ENCODE measurements around the gene TTC34.
"Not testable (repeated sequence)": the region's sequence is repeated elsewhere in the genome, so short reads cannot be mapped to it uniquely, and the experiment has no call there.

TTC34 gene

DNA sequence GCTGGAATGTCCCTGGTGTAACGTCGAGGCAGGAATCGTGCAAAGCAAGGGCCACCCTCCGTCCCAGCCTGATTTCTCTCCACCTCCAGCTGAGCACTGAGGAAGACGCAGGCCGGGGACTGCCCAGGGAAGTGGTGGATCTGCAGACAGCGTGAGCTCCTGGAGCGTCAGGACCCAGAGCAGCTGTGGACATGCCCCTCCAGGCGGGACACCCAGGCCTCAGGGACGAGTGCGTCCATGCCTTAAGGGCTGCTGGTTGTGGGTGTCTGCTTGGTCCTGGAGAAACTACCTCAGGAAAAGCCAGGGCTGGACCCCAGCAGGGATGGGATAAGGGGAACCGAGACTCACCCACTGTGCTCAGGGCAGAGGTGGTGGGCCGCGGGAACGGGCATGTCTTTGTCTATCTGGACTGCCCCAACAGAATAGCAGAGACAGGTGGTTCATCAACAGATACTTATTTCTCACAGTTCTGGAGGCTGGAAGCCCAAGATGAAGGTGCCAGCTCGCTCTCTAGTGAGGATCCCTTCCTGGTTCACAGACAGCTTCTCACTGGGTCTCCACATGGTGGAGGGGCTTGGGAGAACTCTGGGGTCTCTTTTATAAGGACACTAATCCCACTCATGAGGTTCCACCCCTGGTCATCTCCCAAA is 162.9 kb downstream of the TTC34 start:
- DNase-seq, result no peak

DNA sequence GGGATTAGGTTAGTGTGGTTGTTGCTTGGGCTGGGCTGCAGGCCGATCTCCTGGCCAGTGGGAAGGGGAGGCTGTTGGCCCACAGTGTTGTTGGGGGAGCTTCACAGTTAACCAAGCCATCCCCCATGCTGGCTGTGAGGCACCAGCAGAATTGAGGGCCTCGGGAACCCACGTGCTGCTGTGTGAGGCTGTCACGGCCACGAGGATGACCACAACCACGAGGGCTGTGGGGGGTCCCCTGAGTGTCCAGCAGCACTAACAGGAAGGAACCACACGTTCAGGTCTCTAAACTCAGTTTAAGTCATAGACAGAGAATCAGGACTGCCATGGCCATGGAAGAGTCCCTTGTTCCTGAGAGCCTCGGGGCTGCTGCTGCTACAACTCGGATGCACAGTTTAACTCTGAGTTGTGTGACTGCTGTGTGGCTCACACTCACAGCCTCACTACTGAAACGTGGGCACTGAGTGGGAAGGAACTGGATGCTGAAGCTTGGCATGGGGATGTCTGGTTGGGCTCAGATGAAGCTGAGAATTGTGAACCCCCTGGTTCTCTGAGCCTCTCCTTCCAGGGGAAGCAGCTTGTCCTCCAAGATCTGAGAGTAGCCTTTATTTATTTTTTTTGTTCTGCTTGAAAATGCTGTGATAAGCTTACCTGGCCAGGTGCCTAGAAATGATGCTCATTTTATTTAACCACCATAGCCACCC is 163.9 kb downstream of the TTC34 start:
- no peak for DNase-seq

DNA sequence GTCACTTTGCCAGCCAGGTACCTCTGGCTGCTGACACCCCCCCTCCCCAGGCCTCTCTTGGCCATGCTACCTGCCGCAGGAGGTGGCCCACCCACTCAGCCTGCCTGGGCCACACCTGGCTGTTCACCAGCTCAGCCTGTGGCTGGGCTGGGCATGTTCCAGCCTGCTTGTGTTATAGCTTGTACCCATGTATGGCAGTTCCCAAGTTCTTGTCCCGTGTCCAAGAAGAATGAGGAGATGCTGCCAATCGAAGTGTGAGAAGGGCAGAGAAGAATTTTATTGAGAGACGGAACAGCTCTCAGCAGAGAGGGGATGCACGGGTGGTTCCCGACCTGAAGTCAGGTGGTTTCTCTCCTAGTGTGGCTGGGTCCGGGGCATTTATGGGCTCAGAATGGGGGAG is 164.8 kb downstream of the TTC34 start:
- DNase-seq, result no peak

DNA sequence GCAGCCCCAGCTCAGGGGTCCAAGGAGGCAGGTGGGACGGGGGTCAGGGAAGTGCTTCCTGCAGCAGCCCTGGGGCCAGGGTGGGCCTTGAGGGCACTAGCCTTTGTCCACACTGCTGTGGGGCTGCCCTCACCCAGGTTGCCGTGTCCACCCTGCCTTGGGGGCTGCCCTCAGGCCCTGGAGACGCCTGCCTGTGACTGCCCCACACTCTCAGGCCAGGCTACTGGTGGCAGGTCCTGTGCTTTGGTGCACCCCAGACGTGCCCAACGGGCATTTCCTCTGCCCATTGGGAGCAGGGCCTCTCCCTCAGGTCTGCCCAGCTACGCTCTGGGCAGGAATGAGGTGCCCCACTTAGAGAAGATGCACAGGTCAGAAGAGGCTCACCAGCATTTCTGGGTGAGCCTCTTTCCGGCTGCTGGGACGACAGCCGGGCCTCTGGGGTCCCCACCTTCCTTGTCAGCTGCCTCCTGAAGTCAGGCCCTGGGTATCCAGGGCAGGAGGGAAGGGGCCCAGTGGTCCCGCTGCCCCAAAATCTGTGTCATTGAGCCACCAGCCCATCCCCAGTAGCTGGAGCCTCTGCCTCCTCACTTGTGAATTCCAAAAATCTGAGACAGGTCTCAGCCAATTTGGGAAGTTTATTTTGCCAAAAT is 166.0 kb downstream of the TTC34 start:
- no peak for DNase-seq

DNA sequence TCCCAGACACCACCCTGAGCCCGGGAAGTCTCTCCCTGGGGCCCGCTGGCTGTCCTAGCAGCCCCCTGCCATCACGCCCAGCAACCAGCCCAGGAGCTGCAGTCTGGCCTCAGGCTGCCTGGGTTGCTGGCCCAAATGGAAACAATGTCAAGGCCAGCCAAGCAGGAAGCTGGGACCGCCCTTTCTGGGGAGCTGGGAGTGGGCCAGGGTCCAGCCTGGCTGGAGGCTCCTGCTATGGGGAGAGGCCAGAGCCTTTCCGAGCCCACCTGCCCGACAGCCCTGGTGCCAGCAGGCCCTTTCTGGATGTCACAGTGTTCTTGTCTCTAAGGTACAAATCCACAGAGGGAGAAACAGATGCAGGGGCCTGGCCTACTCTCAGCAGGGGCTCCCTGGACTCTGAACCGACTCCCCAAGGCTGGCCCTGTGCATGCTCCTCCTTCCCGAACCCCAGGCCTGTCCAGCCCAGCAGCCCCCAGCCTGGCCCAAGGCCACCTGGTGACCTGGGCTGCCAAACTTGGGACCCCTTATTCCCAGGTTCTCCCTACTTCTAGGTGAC is 167.5 kb downstream of the TTC34 start:
- DNase-seq, result no peak

DNA sequence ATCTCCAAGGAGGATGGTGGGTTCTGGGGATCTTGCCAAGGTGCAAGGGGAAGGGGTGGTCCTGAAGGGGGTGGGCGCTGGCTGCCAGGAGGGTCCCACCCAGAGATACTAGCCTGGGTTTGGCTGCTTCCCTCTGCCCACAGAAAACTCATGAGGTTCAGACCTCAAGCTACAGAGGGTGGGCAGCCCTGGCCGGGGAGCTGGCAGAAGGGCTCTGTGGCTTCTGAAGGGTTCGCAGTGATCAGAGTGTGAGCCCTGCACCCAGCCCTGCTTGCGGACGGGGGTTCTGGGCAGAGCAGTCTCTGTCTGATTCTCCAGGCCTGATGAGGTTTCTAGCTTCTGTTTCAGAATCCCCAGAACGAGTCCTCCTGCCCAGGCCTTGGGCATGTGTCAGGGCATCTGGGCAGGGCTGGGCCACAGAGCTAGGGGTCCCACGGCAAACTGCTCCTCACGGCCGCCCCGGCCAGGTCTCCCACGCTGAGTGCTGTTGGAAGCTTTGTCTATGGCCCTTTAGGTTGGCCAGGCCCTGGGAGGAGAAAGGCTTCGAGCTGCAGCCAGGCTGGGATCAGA is 168.0 kb downstream of the TTC34 start:
- no peak for DNase-seq

DNA sequence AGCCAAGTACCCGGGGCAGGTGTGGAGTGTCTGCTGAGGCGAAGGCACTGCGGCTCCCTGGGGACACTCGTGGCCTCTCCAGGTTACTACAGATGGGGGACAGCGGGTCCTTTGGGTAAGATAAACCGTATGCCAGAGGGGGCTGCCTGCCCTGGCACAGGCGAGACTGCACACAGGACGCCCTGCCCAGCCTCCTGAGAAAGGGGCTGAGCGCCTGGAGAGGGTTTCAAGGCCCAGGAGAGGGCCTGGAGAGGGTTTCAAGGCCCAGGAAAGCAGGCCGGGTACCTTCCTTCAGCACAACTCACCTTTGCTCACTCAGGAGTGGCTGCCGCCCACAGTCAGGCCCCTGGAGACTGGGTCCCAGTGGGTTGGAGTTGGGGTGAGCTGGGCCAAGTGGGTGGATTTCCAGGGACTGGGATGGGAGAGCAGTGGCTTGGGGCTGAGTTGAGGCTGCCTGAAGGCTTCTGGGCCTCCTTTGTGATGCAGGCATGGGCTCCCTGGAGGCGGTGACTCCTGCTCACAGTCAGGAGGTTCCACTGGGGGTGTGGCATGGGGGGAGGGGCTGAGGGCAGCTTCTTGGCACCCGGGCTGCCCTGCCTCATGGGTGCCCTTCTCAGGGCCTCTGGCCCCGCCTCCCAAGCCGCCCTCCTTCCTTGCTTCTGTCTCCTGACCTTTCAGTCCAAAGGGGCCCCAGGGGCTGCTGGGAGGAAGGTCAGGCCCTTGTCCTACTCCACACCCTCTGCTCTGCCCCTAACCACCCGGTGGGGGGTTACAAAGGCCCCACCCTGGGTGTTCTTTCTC is 168.7 kb downstream of the TTC34 start, which contains the start of gene MMEL1:
Gene MMEL1, minus strand, starts transcription at position 456 of the 801 bp plus-strand sequence. CDS start 3,532 bp downstream, outside the sequence.
- no peak for DNase-seq

DNA sequence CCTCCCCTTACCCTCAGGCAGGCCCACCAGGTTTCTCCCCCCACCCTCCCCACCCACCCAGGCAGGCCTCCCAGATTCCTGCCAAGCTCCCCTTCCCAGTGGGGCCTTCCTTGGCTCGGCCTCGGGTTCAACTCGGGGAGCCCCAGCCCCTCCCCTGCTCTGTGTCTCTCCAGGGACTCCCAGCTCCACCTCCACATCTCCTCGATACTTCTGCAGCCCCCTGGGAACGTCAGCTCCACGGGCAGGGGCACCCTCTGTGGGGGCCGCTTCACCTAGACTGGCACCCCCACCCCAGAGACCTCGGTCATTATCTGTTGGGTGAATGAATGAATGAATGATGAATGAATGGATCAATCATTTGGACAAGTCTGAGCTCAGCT is 169.5 kb downstream of the TTC34 start:
- DNase-seq, result no peak

DNA sequence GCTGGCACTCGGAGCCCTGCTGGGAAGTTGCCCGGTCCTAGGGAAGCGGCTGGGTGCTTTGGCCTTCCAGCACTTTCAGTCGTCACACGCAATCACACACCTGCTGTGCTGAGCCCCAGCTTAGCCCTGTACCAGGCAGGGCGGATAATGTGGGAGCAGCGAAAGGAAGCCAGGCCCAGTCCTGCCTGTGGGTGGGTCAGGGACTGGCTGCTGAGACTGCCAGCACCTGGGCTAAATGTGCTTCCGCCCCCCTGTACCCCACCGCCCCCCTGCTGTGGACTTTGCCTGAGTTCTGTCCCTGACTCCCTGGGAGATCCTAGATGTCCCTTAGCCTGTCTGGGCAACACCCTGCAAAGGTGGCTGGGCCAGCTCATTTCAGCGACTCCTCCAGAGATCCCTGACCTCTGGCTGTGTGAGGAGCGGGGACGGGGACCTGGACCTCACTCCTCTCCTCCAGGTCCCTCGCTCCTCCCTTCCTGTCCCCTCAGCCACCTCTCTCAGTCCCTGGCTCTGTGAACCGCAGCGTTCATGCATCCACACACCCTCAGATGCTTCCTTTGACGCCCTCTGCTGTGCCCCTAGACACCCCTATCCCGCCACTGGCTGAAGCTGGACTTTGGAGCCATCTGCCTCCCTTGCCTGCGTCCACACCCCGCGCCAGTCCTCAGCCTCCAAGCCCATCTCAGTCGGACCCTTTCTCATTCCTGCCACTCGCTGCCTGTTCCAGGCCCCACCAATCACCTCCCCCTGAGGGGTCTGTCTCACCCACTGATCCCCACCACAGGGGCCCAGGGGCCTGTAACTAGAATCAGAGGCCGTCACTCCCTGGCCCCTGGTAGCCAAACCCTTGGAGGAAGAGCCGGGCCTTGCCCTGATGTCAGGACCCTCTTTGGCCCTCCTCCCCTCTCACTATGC is 170.1 kb downstream of the TTC34 start:
- DNase-seq, result no peak

DNA sequence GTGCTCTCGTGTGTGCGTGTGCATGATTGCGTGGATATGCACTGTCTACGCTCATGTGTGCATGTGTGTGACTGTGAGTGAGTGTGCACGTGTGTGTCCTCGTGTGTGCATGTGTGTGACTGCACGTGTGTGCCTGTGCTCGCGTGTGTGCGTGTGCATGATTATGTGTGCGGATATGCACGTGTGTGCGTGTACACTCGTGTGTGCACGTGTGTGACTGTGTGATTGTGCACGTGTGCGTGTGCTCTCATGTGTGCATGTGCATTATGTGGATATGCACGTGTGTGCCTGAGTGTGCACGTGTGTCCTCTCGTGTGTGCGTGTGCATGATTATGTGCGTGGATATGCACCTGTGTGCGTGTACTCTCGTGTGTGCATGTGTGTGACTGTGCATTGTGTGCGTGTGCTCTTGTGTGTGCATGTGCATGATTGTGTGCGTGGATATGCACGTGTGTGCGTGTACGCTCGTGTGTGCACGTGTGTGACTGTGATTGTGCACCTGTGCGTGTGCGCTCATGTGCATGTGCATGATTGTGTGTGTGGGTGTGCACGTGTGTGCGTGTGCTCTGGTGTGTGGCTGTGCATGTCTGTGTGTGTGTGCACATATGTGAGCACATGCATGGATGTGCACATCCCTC is 170.9 kb downstream of the TTC34 start:
- DNase-seq, result no peak

DNA sequence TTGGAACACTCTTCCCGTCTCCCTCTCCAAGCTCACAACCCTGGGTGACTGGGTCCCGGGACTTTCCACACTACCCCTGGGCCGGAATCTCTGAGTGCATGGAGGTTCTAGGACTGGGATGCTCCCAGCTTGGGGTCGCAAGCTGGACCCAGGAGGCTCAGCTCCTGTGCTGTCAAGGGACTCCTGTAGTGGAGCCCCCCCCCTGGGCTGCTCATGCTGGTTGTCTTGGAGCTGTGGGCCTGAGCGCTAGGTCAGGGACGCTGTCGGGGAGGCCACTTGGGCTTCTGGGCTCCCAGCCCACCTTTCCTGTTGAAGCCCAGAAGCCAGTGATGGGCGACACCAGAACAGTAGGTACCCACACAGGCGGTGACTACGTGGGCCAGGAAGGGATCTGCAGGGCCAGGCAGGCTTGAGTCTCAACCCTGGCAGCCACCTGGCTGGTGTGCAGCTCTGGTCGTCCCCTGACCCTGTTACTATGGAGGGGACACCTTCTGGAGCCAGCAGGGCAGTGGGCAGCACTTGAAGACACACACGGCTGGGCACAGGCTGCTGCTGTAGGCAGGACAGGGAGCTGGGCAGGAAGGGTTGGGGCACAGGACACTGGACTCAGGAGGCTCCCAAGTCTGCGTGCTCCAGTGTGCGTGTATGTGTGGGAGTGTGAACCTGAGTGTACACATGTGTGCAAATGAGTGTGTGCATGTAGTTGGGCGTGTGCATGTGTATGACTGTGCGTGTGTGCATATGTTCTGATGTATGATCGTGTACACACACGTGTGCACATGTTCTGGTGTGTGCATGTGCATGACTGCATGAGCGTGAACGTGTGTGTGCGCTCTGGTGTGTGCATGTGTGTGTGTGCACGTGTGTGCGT is 171.6 kb downstream of the TTC34 start:
- no peak for DNase-seq

DNA sequence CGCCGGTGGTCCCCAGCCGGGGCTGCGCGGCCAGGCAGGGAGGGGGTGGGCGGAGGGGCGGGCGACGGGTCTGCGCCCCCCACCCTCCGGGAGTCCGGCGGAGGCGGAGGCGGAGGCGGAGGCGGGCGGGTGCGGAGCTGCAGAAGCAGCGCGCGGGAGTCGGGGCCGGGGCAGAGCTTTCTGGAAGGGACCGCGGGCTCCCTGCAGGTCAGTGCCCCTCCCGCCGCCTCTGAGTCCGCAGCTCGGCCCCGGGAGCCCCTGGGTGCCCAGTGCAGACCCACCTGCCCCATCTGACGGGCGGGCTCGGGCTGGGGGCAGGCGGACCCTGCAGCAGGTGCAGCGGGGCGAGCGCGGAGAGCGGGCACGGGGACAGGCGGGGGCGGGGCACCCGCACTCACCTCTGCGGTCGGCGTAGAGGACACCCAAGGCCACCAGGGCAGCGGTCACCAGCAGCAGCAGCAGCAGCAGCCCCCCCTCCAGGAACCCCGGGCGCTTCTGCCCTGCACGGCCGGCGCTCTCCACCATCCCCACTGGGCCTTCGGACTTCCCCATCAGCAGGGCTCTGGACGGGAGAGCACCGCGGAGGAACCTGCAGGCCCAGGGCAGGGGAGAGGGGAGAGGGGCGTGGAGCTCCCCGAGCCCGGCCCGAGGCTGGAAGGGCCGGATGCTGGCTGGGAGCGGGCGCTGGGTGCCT is 172.4 kb downstream of the TTC34 start:
- no peak for DNase-seq

DNA sequence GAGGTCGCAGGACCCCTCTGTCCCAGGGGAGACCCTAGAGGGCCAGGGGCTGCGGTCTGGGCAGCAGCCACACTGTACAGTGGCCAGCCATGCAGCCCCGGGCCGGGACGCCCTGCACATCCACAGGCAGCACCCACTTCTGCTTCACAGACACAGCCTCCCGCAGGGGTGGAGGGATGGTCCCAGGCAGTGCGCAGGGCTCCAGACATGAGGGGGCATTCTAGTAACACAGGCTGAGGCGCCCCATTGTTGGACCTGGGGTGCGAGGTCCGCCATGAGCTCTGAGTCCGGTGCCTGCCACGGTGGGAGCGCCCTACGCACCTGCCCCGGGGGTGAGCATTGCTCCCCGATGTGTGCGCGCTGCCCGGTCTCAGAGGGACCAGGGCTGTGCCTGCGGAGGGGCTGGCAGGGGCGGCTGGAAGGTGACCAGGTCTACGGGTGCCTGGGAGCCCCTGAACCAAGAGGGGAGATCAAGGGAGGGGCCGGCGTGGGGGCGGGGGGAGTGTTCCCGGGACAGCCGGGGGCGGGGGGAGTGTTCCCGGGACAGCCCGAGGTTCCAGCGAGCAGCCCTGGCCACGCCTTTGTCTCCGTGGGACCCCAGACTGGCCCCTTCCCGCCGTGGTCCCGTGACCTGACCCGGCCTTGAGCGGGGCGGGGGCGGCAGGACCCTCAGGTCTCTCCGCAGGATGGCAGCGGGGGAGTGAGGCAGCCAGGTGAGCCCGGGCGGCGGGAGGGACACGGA is 173.1 kb downstream of the TTC34 start:
- no peak for DNase-seq

DNA sequence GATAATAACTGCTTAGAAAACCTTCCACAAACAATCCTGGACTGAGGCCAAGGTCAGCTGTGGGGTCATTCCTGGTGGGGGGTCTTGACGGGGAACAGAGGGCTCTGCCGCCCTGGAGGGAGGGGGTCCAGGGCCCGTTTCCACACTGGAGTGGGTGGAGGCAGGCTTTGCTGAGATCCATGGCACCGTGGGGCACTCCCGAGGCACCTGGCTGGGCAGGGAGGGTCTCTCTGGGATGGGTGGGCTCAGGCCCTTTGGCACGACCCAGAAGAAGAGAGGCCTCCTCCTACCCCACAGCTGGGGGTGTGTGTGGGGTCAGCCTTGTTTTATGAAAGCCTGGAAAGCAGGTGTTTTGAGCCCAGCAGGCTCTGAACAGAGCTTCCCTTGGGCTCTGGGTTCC is 173.7 kb downstream of the TTC34 start:
- DNase-seq, result no peak

DNA sequence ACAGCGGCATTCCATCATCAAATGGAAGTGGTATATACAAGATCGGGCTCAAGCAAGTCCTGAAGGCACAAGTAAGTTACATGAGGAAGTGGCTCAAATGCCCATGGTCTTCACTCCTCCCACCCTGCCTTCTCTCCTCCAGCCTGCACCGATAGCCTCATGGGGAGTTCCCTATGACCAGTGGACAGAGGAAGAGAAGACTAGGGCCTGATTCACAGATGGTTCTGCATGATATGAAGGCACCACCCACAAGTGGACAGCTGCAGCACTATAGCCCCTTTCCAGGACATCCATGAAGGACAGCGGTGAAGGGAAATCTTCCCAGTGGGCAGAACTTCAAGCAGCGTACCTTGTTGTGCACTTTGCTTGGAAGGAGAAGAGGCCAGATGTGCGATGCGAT is 175.7 kb downstream of the TTC34 start:
- DNase-seq, result not testable (repeated sequence)

DNA sequence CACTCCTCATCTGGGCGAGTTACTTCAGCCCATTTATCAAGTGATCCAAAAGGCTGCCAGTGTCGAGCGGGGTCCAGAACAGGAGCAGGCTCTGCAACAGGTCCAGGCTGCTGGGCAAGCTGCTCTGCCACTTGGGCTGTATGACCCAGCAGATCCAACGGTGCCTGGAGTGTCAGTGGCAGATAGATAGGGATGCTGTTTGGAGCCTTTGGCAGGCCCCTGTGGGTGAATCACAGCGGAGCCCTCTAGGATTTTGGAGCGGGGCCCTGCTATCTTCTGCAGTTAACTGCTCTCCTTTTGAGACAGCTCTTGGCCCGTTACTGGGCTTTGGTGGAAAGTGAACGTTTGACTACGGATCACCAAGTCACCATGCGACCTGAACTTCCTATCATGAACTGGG is 176.2 kb downstream of the TTC34 start:
- no peak for DNase-seq

DNA sequence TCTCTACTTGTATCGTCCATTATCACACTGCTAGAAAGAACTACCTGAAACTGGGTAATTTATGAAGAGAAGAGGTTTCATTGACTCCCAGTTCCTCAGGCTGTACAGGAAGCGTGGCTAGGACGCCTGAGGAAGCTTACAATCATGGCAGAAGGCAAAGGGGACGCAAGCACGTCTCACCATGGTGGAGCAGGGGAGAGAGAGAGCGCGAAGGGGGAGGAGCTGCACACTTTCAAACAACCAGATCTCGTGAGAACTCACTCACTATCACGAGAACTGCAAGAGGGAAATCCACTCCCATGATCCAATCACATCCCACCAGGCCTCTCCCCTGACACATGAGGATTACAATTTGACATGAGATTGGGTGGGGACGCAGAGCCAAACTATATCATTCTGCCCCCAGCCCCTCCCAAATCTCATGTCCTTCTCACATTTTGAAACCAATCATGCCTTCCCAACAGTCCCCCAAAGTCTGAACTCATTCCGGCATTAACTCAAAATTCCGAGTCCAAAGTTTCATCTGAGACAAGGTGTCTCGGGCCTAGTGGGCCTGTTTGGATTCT is 176.7 kb downstream of the TTC34 start:
- no peak for DNase-seq
